GM21447 (cell line): Measurements from ENCODE around the gene PRDM12.

Source experiments
- ATAC-seq: cut with Tn5 transposase; IDR thresholded peaks from one replicate; pipeline ENCODE4 v1.9.1; 2021; ENCODE audit not compliant: unreplicated experiment

The PRDM12 gene

GRCh38 chr9:130664251-130665028 lies at the start of gene PRDM12:
Gene PRDM12, plus strand, starts transcription at chr9:130664594. Its CDS starts 60 bp downstream, at chr9:130664654.
- ATAC-seq = no peak

GRCh38 chr9:130616451-130616850 lies 47.9 kb upstream of the PRDM12 start:
- ATAC-seq = no peak

GRCh38 chr9:130623466-130623865 lies 40.9 kb upstream of the PRDM12 start:
- no peak for ATAC-seq

GRCh38 chr9:130624154-130624553 lies 40.2 kb upstream of the PRDM12 start:
- ATAC-seq = no peak

- no peak for ATAC-seq
Measured at GRCh38 chr9:130626249-130626996, 38.0 kb upstream of the PRDM12 start.

- ATAC-seq = no peak
Measured at GRCh38 chr9:130627051-130627450, 37.3 kb upstream of the PRDM12 start.

GRCh38 chr9:130627896-130628792 lies 36.2 kb upstream of the PRDM12 start:
- no peak for ATAC-seq

GRCh38 chr9:130629443-130630070 lies 34.8 kb upstream of the PRDM12 start:
- ATAC-seq = no peak

- no peak for ATAC-seq
Measured at GRCh38 chr9:130630071-130630450, 34.3 kb upstream of the PRDM12 start.

- no peak for ATAC-seq
Measured at GRCh38 chr9:130630506-130631330, 33.7 kb upstream of the PRDM12 start.

- ATAC-seq = no peak
Measured at GRCh38 chr9:130631331-130632080, 32.9 kb upstream of the PRDM12 start.

- no peak for ATAC-seq
Measured at GRCh38 chr9:130632081-130632710, 32.2 kb upstream of the PRDM12 start.

- ATAC-seq = no peak
Measured at GRCh38 chr9:130632841-130633240, 31.6 kb upstream of the PRDM12 start.

GRCh38 chr9:130633336-130634190 lies 30.8 kb upstream of the PRDM12 start:
- no peak for ATAC-seq

GRCh38 chr9:130634191-130634768 lies 30.1 kb upstream of the PRDM12 start:
- ATAC-seq = no peak

GRCh38 chr9:130634801-130635200 lies 29.6 kb upstream of the PRDM12 start:
- no peak for ATAC-seq

- ATAC-seq = no peak
Measured at GRCh38 chr9:130635306-130635705, 29.1 kb upstream of the PRDM12 start.
